Stomach smooth muscle (tissue), 2 donors: ENCODE results near the gene SAMD10.
A peak's percentile ranks its signal among the peaks of the same experiment; 100 is the strongest.
"Not testable (repeated sequence)": the region's sequence is repeated elsewhere in the genome, so short reads cannot be mapped to it uniquely, and the experiment has no call there.

Experiments
- H3K27ac ChIP-seq: one replicate; pipeline ENCODE4 v1.7.0; 2013; ENCODE audit warnings: mild to moderate bottlenecking, low read length, inconsistent platforms
- H3K27me3 ChIP-seq, 2 donors: one replicate each; pipeline ENCODE4 v1.7.0; 2013; ENCODE audit warnings: low read length in 2 of 2; ENCODE audit not compliant: insufficient read depth in 2 of 2, control insufficient read depth in 1 of 2
- H3K36me3 ChIP-seq, 2 donors: one replicate each; pipeline ENCODE4 v1.7.0; 2013; ENCODE audit warnings: low read length in 2 of 2; ENCODE audit not compliant: control insufficient read depth in 2 of 2, insufficient read depth in 2 of 2
- H3K4me1 ChIP-seq: one replicate; pipeline ENCODE4 v1.7.0; 2013; ENCODE audit warnings: low read length; ENCODE audit not compliant: control insufficient read depth, insufficient read depth
- H3K4me3 ChIP-seq, 2 donors: one replicate each; pipeline ENCODE4 v1.7.0; 2013; ENCODE audit warnings: low read length in 2 of 2
- H3K9ac ChIP-seq, 2 donors: one replicate each; pipeline ENCODE4 v1.7.0; 2013; ENCODE audit warnings: low read length in 2 of 2, mild to moderate bottlenecking in 1 of 2
- H3K9me3 ChIP-seq, 2 donors: one replicate each; pipeline ENCODE4 v1.7.0; 2013; ENCODE audit warnings: low read length in 2 of 2; ENCODE audit not compliant: control insufficient read depth in 2 of 2
- donor health status: healthy.
- donor health status: Pancreatic carcinoma.

Gene SAMD10

GRCh38 chr20:63974402-63975200 lies 4.8 kb downstream of the SAMD10 start:
- no peaks in the 10 kb centered on the region for H3K36me3 ChIP-seq
- no peak overlapping the region for H3K4me3 ChIP-seq
- no peak overlapping the region for H3K9ac ChIP-seq
- no peak overlapping the region for H3K27ac ChIP-seq
- H3K9me3 ChIP-seq = no peaks in the 10 kb centered on the region
- H3K4me1 ChIP-seq = peaks cover 16% of the 10 kb centered on the region
- no peaks in the 10 kb centered on the region for H3K27me3 ChIP-seq

GRCh38 chr20:63973636-63974401 lies 5.6 kb downstream of the SAMD10 start:
- Histone ChIP-seq H3K36me3 (no peaks in the 10 kb centered on the region), H3K4me3 (peak overlapping the region; percentile 67), H3K9me3 (no peaks in the 10 kb centered on the region), H3K27me3 (no peaks in the 10 kb centered on the region), H3K27ac (no peak overlapping the region), H3K4me1 (peaks cover 18% of the 10 kb centered on the region), H3K9ac (peak overlapping the region; percentile 42 to 45)

- peaks cover 18% of the 10 kb centered on the region for H3K4me1 ChIP-seq
- H3K4me3 ChIP-seq = no peak overlapping the region
- no peak overlapping the region for H3K9ac ChIP-seq
- no peaks in the 10 kb centered on the region for H3K36me3 ChIP-seq
- H3K9me3 ChIP-seq = no peaks in the 10 kb centered on the region
- no peak overlapping the region for H3K27ac ChIP-seq
- no peaks in the 10 kb centered on the region for H3K27me3 ChIP-seq
Measured at GRCh38 chr20:63973160-63973479, 6.3 kb downstream of the SAMD10 start.

- H3K4me1 ChIP-seq = peaks cover 18% of the 10 kb centered on the region
- H3K9ac ChIP-seq = no peak overlapping the region
- no peaks in the 10 kb centered on the region for H3K9me3 ChIP-seq
- H3K36me3 ChIP-seq = no peaks in the 10 kb centered on the region
- H3K4me3 ChIP-seq = no peak overlapping the region
- H3K27ac ChIP-seq = no peak overlapping the region
- no peaks in the 10 kb centered on the region for H3K27me3 ChIP-seq
Measured at GRCh38 chr20:63972312-63973159, 6.9 kb downstream of the SAMD10 start.

GRCh38 chr20:63971960-63972311 lies 7.5 kb downstream of the SAMD10 start:
- not testable (repeated sequence) for H3K27me3 ChIP-seq, H3K27ac ChIP-seq, H3K36me3 ChIP-seq, H3K9ac ChIP-seq, H3K9me3 ChIP-seq, H3K4me3 ChIP-seq
- H3K4me1 ChIP-seq = peaks cover 18% of the 10 kb centered on the region

- H3K4me1 ChIP-seq = peaks cover 18% of the 10 kb centered on the region
- H3K4me3 ChIP-seq = no peak overlapping the region
- H3K36me3 ChIP-seq = peaks cover 9 to 10% of the 10 kb centered on the region in 2 donors
- no peak overlapping the region for H3K9ac ChIP-seq
- H3K27me3 ChIP-seq = no peaks in the 10 kb centered on the region
- H3K9me3 ChIP-seq = no peaks in the 10 kb centered on the region
- H3K27ac ChIP-seq = no peak overlapping the region
Measured at GRCh38 chr20:63970714-63971431, 8.6 kb downstream of the SAMD10 start.

- H3K4me3 ChIP-seq = peak within 1 kb of the TSS; percentile 52 to 76
- no peaks in the 10 kb centered on the region for H3K27me3 ChIP-seq
- H3K27ac ChIP-seq = peak within 1 kb of the TSS; percentile 41
- peaks cover 18% of the 10 kb centered on the region for H3K4me1 ChIP-seq
- H3K9ac ChIP-seq = peak within 1 kb of the TSS; percentile 75 to 88
- H3K36me3 ChIP-seq = peaks cover 9 to 10% of the 10 kb centered on the region in 2 donors
- no peaks in the 10 kb centered on the region for H3K9me3 ChIP-seq
Measured at GRCh38 chr20:63969838-63970713, 9.4 kb downstream of the SAMD10 start, which contains the start of gene ZNF512B. TSS of gene ZNF512B (minus strand) at chr20:63969930. CDS start at chr20:63967950, 1,980 bp downstream.

GRCh38 chr20:63968928-63969760 lies 10.3 kb downstream of the SAMD10 start:
- Histone ChIP-seq H3K36me3 (peaks cover 9 to 10% of the 10 kb centered on the region in 2 donors), H3K27ac (peak overlapping the region; percentile 41), H3K9me3 (no peaks in the 10 kb centered on the region), H3K4me3 (peak overlapping the region; percentile 52 to 76), H3K27me3 (no peaks in the 10 kb centered on the region), H3K9ac (peak overlapping the region; percentile 75 to 88), H3K4me1 (peaks cover 18% of the 10 kb centered on the region)
